Measurements from ENCODE around the gene INPP5A.

The INPP5A gene

GRCh38 chr10:132726194-132726593 lies 188.6 kb downstream of the INPP5A start:
- Histone ChIP-seq H3K18ac (ENCODE audit: low read length) (no peak overlapping the region), H3K9ac (ENCODE audit: low read depth, low read length, poor library complexity) (peak overlapping the region; percentile 60), H2AK5ac (ENCODE audit: low read depth, low read length) (no peak overlapping the region), H3K4ac (ENCODE audit: low read length) (no peak overlapping the region), H3K4me1 (ENCODE audit: control insufficient read depth in 2 of 2, insufficient read depth in 1 of 2, low read depth in 1 of 2, low read length in 2 of 2) (peaks cover 6 to 11% of the 10 kb centered on the region in 2 donors), H2BK15ac (ENCODE audit: low read length) (no peak overlapping the region), H3K27me3 (ENCODE audit: control insufficient read depth in 3 of 3, insufficient read depth in 3 of 3, low read depth in 1 of 3, low read length in 3 of 3) (peaks cover 0 to 2% (median 0%) of the 10 kb centered on the region in 3 experiments), H3K23ac (ENCODE audit: low read depth, low read length, poor library complexity) (no peak overlapping the region), H2AFZ (ENCODE audit: low read length) (no peak overlapping the region), H4K91ac (ENCODE audit: low read depth, low read length, poor library complexity) (no peak overlapping the region), H4K8ac (ENCODE audit: low read depth, low read length) (no peak overlapping the region), H2BK5ac (ENCODE audit: low read length) (no peak overlapping the region), H3K9me3 (replicated peaks in 1 of 2; ENCODE audit: control insufficient read depth in 2 of 2, insufficient read depth in 1 of 2, low read depth in 1 of 2, low read length in 2 of 2) (peaks cover 0 to 2% of the 10 kb centered on the region in 2 donors), H3K4me3 (ENCODE audit: low read length in 2 of 2) (peak overlapping the region in 1 of 2 donors; percentile 27), H2BK12ac (ENCODE audit: low read length) (peak overlapping the region; percentile 58), H3K14ac (ENCODE audit: low read length) (peak overlapping the region; percentile 56), H3K27ac (replicated peaks; ENCODE audit: low read length) (no peak overlapping the region), H2BK120ac (ENCODE audit: low read depth, low read length) (no peak overlapping the region), H3K79me1 (ENCODE audit: low read depth, low read length) (peaks cover 8% of the 10 kb centered on the region), H3K36me3 (replicated peaks in 1 of 2; ENCODE audit: control insufficient read depth in 2 of 2, insufficient read depth in 2 of 2, low read length in 2 of 2) (peaks cover 0 to 11% of the 10 kb centered on the region in 2 donors), H3K4me2 (ENCODE audit: insufficient read depth, low read length, poor library complexity, severe bottlenecking) (no peak overlapping the region)
- no CpG with 5 or more reads among the region's 21 CpGs for WGBS, 2 donors (ENCODE audit: extremely low coverage in 2 of 2, insufficient read length in 2 of 2, insufficient replicate concordance in 1 of 2)
- no peak for DNase-seq (ENCODE audit: low spot score)

DNA sequence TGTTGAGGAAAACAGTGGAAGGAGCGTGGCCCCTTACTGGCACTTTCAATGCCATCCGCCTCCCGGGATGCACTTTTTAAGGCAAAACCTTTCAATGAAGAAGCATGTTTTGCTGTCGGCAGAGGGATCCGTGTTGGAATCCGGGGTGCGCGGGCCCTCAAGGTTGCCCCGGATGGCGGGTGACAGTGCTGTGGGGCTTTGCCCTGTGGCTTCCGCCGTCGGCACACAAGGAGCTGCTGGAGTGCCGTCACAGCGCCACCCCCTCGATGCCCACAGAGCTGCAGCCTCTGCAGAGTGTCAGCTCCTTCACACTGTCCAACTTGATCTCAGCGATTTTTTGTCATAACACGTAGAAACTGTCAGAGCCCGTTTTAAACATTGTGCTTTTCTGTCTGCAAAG lies 189.4 kb downstream of the INPP5A start:
- Histone ChIP-seq H4K8ac (ENCODE audit: low read depth, low read length) (no peak overlapping the region), H3K4me2 (ENCODE audit: insufficient read depth, low read length, poor library complexity, severe bottlenecking) (no peak overlapping the region), H4K91ac (ENCODE audit: low read depth, low read length, poor library complexity) (no peak overlapping the region), H3K27ac (replicated peaks; ENCODE audit: low read length) (no peak overlapping the region), H3K27me3 (ENCODE audit: control insufficient read depth in 3 of 3, insufficient read depth in 3 of 3, low read depth in 1 of 3, low read length in 3 of 3) (peaks cover 0 to 2% (median 0%) of the 10 kb centered on the region in 3 experiments), H2BK12ac (ENCODE audit: low read length) (no peak overlapping the region), H3K79me1 (ENCODE audit: low read depth, low read length) (peaks cover 8% of the 10 kb centered on the region), H2AK5ac (ENCODE audit: low read depth, low read length) (no peak overlapping the region), H3K36me3 (replicated peaks in 1 of 2; ENCODE audit: control insufficient read depth in 2 of 2, insufficient read depth in 2 of 2, low read length in 2 of 2) (peaks cover 0 to 11% of the 10 kb centered on the region in 2 donors), H2BK5ac (ENCODE audit: low read length) (no peak overlapping the region), H2BK120ac (ENCODE audit: low read depth, low read length) (no peak overlapping the region), H3K18ac (ENCODE audit: low read length) (no peak overlapping the region), H3K4ac (ENCODE audit: low read length) (no peak overlapping the region), H3K4me1 (ENCODE audit: control insufficient read depth in 2 of 2, insufficient read depth in 1 of 2, low read depth in 1 of 2, low read length in 2 of 2) (peaks cover 6 to 10% of the 10 kb centered on the region in 2 donors), H3K14ac (ENCODE audit: low read length) (no peak overlapping the region), H2AFZ (ENCODE audit: low read length) (no peak overlapping the region), H3K9me3 (replicated peaks in 1 of 2; ENCODE audit: control insufficient read depth in 2 of 2, insufficient read depth in 1 of 2, low read depth in 1 of 2, low read length in 2 of 2) (peaks cover 0 to 2% of the 10 kb centered on the region in 2 donors), H3K23ac (ENCODE audit: low read depth, low read length, poor library complexity) (no peak overlapping the region), H3K4me3 (ENCODE audit: low read length in 2 of 2) (no peak overlapping the region), H2BK15ac (ENCODE audit: low read length) (no peak overlapping the region), H3K9ac (ENCODE audit: low read depth, low read length, poor library complexity) (no peak overlapping the region)
- DNase-seq (ENCODE audit: low spot score) = no peak
- no CpG with 5 or more reads among the region's 19 CpGs for WGBS, 2 donors (ENCODE audit: extremely low coverage in 2 of 2, insufficient read length in 2 of 2, insufficient replicate concordance in 1 of 2)

DNA sequence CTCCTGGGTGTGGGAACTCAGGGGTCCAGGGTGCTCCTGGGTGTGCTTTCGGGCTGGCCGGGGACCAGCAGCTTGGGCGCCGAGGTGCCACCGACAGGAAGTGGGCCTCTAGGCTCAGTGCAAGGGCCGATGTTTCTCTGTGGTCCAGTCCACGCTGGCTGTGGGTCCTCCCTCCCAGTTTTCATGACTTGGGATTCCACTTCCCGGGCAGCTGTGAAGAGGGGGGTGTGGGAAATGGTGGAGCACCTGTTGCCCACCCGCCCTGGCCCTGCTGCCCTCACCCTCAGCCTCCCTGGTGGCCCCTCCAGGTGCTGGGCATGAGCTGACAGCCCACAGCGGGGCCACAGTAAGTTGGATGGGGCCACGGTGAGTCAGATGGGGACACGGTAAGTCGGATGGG lies 189.8 kb downstream of the INPP5A start:
- Histone ChIP-seq H2BK15ac (ENCODE audit: low read length) (no peak overlapping the region), H3K23ac (ENCODE audit: low read depth, low read length, poor library complexity) (no peak overlapping the region), H4K8ac (ENCODE audit: low read depth, low read length) (no peak overlapping the region), H2BK5ac (ENCODE audit: low read length) (no peak overlapping the region), H3K4me2 (ENCODE audit: insufficient read depth, low read length, poor library complexity, severe bottlenecking) (peak overlapping the region; percentile 14), H2BK120ac (ENCODE audit: low read depth, low read length) (no peak overlapping the region), H3K27ac (replicated peaks; ENCODE audit: low read length) (no peak overlapping the region), H4K91ac (ENCODE audit: low read depth, low read length, poor library complexity) (no peak overlapping the region), H2AFZ (ENCODE audit: low read length) (no peak overlapping the region), H3K4me3 (ENCODE audit: low read length in 2 of 2) (no peak overlapping the region), H3K4me1 (ENCODE audit: control insufficient read depth in 2 of 2, insufficient read depth in 1 of 2, low read depth in 1 of 2, low read length in 2 of 2) (peaks cover 5 to 6% of the 10 kb centered on the region in 2 donors), H3K79me1 (ENCODE audit: low read depth, low read length) (peaks cover 8% of the 10 kb centered on the region), H3K27me3 (ENCODE audit: control insufficient read depth in 3 of 3, insufficient read depth in 3 of 3, low read depth in 1 of 3, low read length in 3 of 3) (peaks cover 0 to 2% (median 0%) of the 10 kb centered on the region in 3 experiments), H2BK12ac (ENCODE audit: low read length) (no peak overlapping the region), H2AK5ac (ENCODE audit: low read depth, low read length) (no peak overlapping the region), H3K4ac (ENCODE audit: low read length) (no peak overlapping the region), H3K18ac (ENCODE audit: low read length) (peak overlapping the region; percentile 3), H3K14ac (ENCODE audit: low read length) (no peak overlapping the region), H3K9ac (ENCODE audit: low read depth, low read length, poor library complexity) (no peak overlapping the region), H3K36me3 (replicated peaks in 1 of 2; ENCODE audit: control insufficient read depth in 2 of 2, insufficient read depth in 2 of 2, low read length in 2 of 2) (peaks cover 0 to 11% of the 10 kb centered on the region in 2 donors), H3K9me3 (replicated peaks in 1 of 2; ENCODE audit: control insufficient read depth in 2 of 2, insufficient read depth in 1 of 2, low read depth in 1 of 2, low read length in 2 of 2) (peaks cover 0 to 2% of the 10 kb centered on the region in 2 donors)
- no CpG with 5 or more reads among the region's 13 CpGs for WGBS, 2 donors (ENCODE audit: extremely low coverage in 2 of 2, insufficient read length in 2 of 2, insufficient replicate concordance in 1 of 2)
- no peak for DNase-seq (ENCODE audit: low spot score)

DNA sequence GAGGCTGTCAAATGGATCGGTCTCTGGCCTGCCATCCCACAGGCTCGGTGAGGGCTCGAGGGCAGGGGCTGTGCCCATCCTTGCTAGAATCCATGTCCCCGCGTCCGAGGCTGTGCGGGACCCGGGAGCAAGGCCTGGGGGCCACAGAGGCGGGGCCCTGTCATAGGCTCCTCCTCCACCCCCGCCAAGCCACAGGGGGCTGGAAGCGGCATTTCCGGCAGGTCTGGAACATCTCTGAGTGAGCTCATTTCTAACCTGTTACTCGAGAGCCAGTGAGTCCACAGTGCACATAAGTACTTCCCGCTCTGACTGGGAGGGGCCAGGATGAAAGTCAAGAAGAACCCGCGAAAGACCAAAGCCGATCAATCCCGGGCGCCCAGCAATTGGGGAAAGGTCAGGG lies 190.7 kb downstream of the INPP5A start:
- H3K27ac ChIP-seq (replicated peaks; ENCODE audit: low read length) = no peak overlapping the region
- H3K23ac ChIP-seq (ENCODE audit: low read depth, low read length, poor library complexity) = no peak overlapping the region
- no CpG with 5 or more reads among the region's 19 CpGs for WGBS, 2 donors (ENCODE audit: extremely low coverage in 2 of 2, insufficient read length in 2 of 2, insufficient replicate concordance in 1 of 2)
- H4K8ac ChIP-seq (ENCODE audit: low read depth, low read length) = no peak overlapping the region
- no peak overlapping the region for H2BK5ac ChIP-seq (ENCODE audit: low read length)
- no peak overlapping the region for H3K18ac ChIP-seq (ENCODE audit: low read length)
- peaks cover 8% of the 10 kb centered on the region for H3K79me1 ChIP-seq (ENCODE audit: low read depth, low read length)
- no peak for DNase-seq (ENCODE audit: low spot score)
- no peak overlapping the region for H3K14ac ChIP-seq (ENCODE audit: low read length)
- H2AK5ac ChIP-seq (ENCODE audit: low read depth, low read length) = no peak overlapping the region
- H4K91ac ChIP-seq (ENCODE audit: low read depth, low read length, poor library complexity) = no peak overlapping the region
- H3K4me3 ChIP-seq (ENCODE audit: low read length in 2 of 2) = no peak overlapping the region
- H2AFZ ChIP-seq (ENCODE audit: low read length) = no peak overlapping the region
- no peak overlapping the region for H2BK15ac ChIP-seq (ENCODE audit: low read length)
- H3K4me1 ChIP-seq (ENCODE audit: control insufficient read depth in 2 of 2, insufficient read depth in 1 of 2, low read depth in 1 of 2, low read length in 2 of 2) = peaks cover 0 to 2% of the 10 kb centered on the region in 2 donors
- peaks cover 0 to 11% of the 10 kb centered on the region in 2 donors for H3K36me3 ChIP-seq (replicated peaks in 1 of 2; ENCODE audit: control insufficient read depth in 2 of 2, insufficient read depth in 2 of 2, low read length in 2 of 2)
- H3K27me3 ChIP-seq (ENCODE audit: control insufficient read depth in 3 of 3, insufficient read depth in 3 of 3, low read depth in 1 of 3, low read length in 3 of 3) = peaks cover 0 to 2% (median 0%) of the 10 kb centered on the region in 3 experiments
- H3K4me2 ChIP-seq (ENCODE audit: insufficient read depth, low read length, poor library complexity, severe bottlenecking) = no peak overlapping the region
- no peaks in the 10 kb centered on the region for H3K9me3 ChIP-seq (replicated peaks in 1 of 2; ENCODE audit: control insufficient read depth in 2 of 2, insufficient read depth in 1 of 2, low read depth in 1 of 2, low read length in 2 of 2)
- H2BK120ac ChIP-seq (ENCODE audit: low read depth, low read length) = no peak overlapping the region
- H3K4ac ChIP-seq (ENCODE audit: low read length) = no peak overlapping the region
- H2BK12ac ChIP-seq (ENCODE audit: low read length) = no peak overlapping the region
- no peak overlapping the region for H3K9ac ChIP-seq (ENCODE audit: low read depth, low read length, poor library complexity)

Data from neuronal stem cell (in vitro differentiated cells).